HS-5 (cell line): Measurements from ENCODE around the gene HECW1.
"Not testable (repeated sequence)": the region's sequence is repeated elsewhere in the genome, so short reads cannot be mapped to it uniquely, and the experiment has no call there.

Source experiments
- DNase-seq: peaks from one replicate; pipeline ENCODE4 v3.0.0-alpha.2; 2012; ENCODE audit warnings: low read depth

The HECW1 gene

GRCh38 chr7:43311052-43311451 is 198.6 kb downstream of the HECW1 start:
- no peak for DNase-seq

GRCh38 chr7:43311694-43312093 is 199.2 kb downstream of the HECW1 start:
- no peak for DNase-seq

- no peak for DNase-seq
These were observed 201.4 kb downstream of the HECW1 start for GRCh38 chr7:43313628-43314378.

GRCh38 chr7:43314379-43315158 is 202.1 kb downstream of the HECW1 start:
- DNase-seq, result no peak

- no peak for DNase-seq
These were observed 204.6 kb downstream of the HECW1 start for GRCh38 chr7:43317075-43317474.

GRCh38 chr7:43318188-43318770 is 205.8 kb downstream of the HECW1 start:
- DNase-seq, result no peak

GRCh38 chr7:43325595-43325994 is 213.1 kb downstream of the HECW1 start:
- DNase-seq, result no peak

GRCh38 chr7:43328336-43328735 is 215.9 kb downstream of the HECW1 start:
- no peak for DNase-seq

- DNase-seq, result no peak
These were observed 216.4 kb downstream of the HECW1 start for GRCh38 chr7:43328785-43329380.

- no peak for DNase-seq
These were observed 219.8 kb downstream of the HECW1 start for GRCh38 chr7:43332193-43332796.

GRCh38 chr7:43337191-43337590 is 224.7 kb downstream of the HECW1 start:
- no peak for DNase-seq

- DNase-seq, result no peak
These were observed 225.4 kb downstream of the HECW1 start for GRCh38 chr7:43337811-43338210.

- DNase-seq, result no peak
These were observed 228.7 kb downstream of the HECW1 start for GRCh38 chr7:43341132-43341531.

- not testable (repeated sequence) for DNase-seq
These were observed 231.0 kb downstream of the HECW1 start for GRCh38 chr7:43343417-43343816.

GRCh38 chr7:43345696-43346095 is 233.2 kb downstream of the HECW1 start:
- not testable (repeated sequence) for DNase-seq

- DNase-seq, result no peak
These were observed 239.2 kb downstream of the HECW1 start for GRCh38 chr7:43351683-43352082.

- DNase-seq, result no peak
These were observed 241.5 kb downstream of the HECW1 start for GRCh38 chr7:43353902-43354301.

- DNase-seq, result no peak
These were observed 250.2 kb downstream of the HECW1 start for GRCh38 chr7:43362652-43363034.

- peak; percentile 31 for DNase-seq
These were observed 250.8 kb downstream of the HECW1 start for GRCh38 chr7:43363035-43363791.

- DNase-seq, result no peak
These were observed 251.9 kb downstream of the HECW1 start for GRCh38 chr7:43364391-43364790.

GRCh38 chr7:43372676-43373355 is 260.4 kb downstream of the HECW1 start:
- no peak for DNase-seq
